ENCODE measurements around the gene RSU1.

Gene RSU1

DNA sequence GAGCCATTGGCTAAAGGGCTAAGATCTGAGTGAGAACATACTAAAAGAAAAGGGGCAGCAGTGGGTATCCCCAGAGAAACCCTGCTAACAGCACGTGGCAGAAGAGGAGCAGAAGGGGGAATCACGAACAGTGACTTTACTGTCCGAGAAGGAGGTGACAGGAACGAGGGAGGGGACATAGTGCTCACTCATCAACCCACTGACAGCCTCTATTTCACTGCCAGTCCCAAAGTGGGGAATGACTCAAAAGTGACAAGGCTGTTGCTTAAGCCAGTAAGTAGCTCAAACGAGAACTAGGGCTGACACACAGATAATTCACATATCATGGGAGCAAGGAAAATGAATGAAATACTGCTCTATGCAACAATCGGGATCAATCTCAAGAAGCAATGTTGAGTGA is 92.7 kb downstream of the RSU1 start:
- no peak for TF ChIP-seq POLR2A (IDR thresholded peaks at IDR 0.05; ENCODE audit: low read depth, low read length)
- FAIRE-seq (no peak), DNase-seq (ENCODE audit: insufficient read length, low spot score) (no peak)

DNA sequence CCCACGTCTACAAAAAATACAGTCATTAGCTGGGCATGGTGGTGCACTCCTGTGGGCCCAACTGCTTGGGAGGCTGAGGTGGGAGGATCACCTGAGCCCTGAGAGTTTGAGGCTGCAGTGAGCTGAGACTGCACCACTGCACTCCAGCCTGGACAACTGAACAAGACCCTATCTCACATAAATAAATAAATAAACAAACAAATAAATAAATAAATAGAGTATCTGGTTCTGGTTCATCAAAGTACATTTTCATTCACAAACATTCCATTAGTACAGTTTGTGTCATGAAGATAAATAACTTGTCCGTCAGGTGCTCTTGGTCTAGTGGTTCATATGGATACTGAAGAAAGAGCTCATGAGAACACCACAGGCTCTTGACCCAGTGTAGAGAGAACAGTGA is 96.4 kb downstream of the RSU1 start:
- TF ChIP-seq POLR2A (IDR thresholded peaks at IDR 0.05; ENCODE audit: low read depth, low read length), result no peak
- no peak for FAIRE-seq
- no peak for DNase-seq (ENCODE audit: insufficient read length, low spot score)

DNA sequence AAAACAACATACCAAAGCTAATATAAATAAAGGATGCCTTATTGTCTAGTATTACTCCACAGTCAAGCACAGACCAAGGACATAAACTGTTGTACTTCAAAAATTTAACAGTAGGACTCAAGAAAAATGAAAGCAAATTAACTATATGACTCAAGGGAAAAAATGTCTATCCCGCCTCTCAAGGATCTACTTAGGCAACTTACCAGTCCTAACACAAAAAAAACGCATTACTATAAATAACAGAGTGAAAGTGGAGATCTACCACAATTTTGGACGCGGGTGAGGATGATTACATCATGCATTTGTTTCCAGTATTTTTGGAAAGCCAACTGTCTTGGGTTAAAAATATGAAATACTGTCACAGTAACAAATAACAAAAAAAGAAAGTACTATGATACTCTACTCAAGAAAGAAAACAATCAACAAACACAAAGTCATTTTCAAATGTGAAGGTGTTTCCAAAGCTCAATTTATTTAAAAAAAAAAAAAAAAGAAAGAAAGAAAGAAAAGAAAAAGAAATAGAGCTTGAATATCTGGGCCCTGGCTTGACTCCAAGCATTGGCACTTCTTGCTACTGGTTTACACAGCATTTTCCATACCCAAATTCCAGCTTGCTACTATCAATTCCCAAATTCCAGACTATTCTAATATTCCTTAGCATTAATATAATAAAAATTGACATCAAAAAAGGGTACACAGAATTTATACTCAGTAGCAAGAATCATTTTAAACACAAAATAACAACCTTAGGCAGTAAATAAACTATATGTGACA is 99.4 kb downstream of the RSU1 start:
- no peak for TF ChIP-seq POLR2A (IDR thresholded peaks at IDR 0.05; ENCODE audit: low read depth, low read length)
- DNase-seq (ENCODE audit: insufficient read length, low spot score) (no peak), FAIRE-seq (no peak)

DNA sequence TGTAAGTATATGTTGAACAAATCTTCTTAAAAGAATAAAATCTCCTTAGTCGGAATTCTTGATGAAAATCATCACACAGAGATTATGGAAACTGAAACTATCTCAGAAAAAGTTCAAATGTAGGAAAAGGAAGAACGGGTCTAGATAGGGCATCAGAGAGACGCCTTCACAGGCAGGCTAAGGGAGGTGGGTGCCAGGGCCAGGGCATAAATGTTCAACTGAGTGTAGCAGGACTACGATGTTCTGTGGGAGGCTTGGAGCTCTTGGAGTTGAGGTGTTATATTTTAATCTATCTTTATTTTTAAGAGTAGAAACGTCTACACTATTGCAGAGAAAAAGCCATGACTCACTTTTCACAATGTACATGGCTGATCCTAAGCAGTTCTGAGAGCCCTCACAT is 101.2 kb downstream of the RSU1 start:
- TF ChIP-seq POLR2A (IDR thresholded peaks at IDR 0.05; ENCODE audit: low read depth, low read length), result no peak
- FAIRE-seq (no peak), DNase-seq (ENCODE audit: insufficient read length, low spot score) (no peak)

DNA sequence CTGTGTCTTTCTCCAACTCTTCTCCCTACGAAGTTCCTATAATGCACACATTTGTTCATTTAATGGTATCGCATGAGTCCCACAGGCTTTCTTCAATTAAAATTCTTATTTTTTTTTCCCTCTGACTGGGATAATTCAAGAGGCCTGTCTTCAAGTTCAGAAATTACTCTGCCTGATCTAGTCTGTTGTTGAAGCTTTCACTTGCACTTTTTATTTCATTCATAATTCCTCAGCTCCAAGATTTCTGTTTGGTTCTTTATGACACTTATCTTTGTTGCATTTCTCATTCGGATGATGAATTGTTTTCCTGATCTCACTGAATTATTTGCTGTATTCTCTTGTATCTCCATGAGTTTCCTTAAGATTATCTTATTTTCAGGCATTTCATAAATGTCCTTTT is 103.9 kb downstream of the RSU1 start:
- FAIRE-seq (no peak), DNase-seq (ENCODE audit: insufficient read length, low spot score) (no peak)
- TF ChIP-seq POLR2A (IDR thresholded peaks at IDR 0.05; ENCODE audit: low read depth, low read length), result no peak

DNA sequence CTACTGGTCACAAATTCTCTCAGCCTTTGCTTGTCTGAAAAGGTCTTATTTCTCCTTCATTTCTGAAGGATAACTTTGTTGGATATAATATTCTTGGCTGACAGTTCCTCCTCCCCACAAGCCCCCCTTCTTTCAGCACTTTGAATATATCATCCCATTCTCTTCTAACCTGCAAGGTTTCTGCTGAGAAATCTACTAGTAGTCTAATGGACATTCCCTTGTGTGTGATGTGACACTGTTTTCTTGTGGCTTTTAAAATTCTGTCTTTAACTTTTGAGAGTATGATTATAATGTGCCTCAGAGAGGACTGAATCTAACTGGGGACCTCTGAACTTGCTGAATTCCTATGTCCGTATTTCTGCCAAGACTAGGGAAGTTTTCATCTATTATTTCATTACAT is 104.3 kb downstream of the RSU1 start:
- no peak for TF ChIP-seq POLR2A (IDR thresholded peaks at IDR 0.05; ENCODE audit: low read depth, low read length)
- FAIRE-seq (no peak), DNase-seq (ENCODE audit: insufficient read length, low spot score) (no peak)

DNA sequence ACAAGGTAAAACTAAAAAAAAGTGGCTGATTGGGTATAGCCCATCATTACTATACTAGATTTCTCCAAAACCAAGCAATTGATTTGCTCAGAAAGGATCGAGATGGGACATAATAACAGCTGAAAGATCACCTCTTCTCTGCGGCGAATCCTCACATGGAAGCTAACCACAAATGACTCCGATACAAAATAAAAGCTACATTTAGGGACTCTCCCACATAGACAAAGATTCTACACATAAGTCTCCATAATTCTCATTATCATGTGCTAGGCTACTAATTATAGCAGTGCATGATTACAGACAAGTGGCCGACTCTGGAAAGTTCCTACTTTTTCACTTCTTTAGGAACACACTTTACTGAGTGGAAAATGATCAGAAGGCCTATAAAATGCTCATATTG is 116.9 kb downstream of the RSU1 start:
- no peak for FAIRE-seq

DNA sequence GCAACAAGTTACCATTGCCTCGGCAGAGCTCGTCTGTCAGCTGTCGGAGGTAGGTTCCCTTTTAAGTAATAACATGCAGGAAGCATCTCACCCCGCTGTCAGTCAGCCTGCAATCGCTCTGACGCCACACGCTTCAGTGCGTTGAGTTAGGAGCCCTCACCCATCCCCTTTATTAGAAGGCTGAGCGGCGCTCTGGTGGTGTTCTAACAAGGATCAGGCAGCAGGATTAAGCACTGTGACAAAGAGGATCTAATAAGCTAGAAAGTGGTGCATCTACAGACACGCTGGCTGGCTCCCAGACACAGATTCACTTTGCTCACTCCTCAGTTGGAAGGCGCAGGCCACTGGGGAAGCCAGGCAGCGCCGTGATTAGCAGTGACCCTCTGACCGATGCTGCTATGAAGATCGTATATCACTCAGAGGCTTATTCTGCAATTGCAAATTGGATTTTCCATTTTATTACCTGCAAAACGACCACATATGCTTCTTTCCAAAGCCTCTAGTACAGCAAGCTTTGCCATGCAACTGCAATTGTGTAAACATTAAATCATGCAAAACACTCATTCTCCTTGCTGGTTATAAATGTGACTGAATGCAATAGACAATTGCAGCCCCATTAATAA is 117.7 kb downstream of the RSU1 start:
- no peak for DNase-seq (ENCODE audit: insufficient read length, low spot score)
- FAIRE-seq, result no peak
- TF ChIP-seq POLR2A (IDR thresholded peaks at IDR 0.05; ENCODE audit: low read depth, low read length), result no peak

More for the DNA sequence above, 116.9 kb downstream of the RSU1 start:
- TF ChIP-seq POLR2A (IDR thresholded peaks at IDR 0.05; ENCODE audit: low read depth, low read length), result no peak
- no peak for DNase-seq (ENCODE audit: insufficient read length, low spot score)

DNA sequence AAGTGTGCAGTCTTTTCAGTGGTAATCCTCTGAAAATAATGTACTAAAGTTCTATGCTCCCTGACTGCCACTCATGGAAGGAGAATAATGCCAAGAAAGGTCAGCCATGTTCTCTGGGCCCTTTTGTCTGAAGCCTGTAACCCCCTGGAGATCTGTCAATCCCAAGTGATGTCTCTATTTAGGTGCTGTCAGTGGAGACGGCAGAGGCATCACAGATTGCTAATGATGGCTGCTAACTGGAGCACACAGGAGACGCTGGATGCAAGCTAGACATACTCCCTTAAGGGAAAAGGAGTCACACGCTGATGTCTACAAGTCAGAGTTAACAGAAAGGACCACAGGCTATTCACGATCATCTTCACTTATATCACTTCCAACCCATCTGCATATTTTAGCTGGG is 118.8 kb downstream of the RSU1 start:
- DNase-seq (ENCODE audit: insufficient read length, low spot score), result no peak
- no peak for TF ChIP-seq POLR2A (IDR thresholded peaks at IDR 0.05; ENCODE audit: low read depth, low read length)
- FAIRE-seq, result no peak

DNA sequence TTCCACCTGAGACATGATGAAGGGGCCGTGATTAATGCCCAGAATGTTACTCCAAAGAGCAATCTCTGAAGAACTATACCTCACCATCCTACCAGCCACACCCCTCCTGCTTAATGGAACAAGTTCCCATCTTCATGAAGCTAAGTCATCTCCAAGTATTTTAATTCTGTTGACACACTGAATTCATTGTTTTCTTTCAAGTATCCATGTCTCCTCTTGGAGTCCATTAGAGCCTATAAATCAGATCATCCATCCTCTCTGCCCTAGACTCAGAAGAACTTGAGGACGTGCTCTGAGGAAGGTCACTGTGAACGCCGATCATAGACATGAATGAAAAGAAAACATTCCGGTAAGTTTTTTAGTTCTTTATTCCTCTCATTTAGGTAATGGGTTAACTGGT is 126.8 kb downstream of the RSU1 start:
- DNase-seq (ENCODE audit: insufficient read length, low spot score), result no peak
- TF ChIP-seq POLR2A (IDR thresholded peaks at IDR 0.05; ENCODE audit: low read depth, low read length), result no peak
- no peak for FAIRE-seq

DNA sequence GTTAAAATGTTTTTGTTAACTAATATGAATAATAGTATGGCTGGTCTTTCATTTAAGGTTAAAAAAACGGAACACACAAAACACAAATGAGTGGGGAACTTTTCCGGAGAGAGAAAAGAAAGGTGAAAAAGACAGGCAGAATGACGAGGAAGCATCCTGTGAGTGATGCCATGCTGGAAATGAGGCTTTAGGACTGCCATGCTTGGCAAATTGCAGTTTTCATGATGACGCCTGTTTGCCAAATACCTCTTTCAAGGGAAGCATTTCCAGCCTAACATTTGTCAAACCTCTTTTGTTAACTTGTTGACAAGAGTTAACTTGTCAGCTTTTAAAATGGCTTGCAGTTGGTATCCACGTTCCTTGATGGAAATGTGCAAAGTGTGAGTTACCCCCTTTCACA is 127.5 kb downstream of the RSU1 start:
- DNase-seq (ENCODE audit: insufficient read length, low spot score) (no peak), FAIRE-seq (no peak)
- TF ChIP-seq POLR2A (IDR thresholded peaks at IDR 0.05; ENCODE audit: low read depth, low read length), result no peak

DNA sequence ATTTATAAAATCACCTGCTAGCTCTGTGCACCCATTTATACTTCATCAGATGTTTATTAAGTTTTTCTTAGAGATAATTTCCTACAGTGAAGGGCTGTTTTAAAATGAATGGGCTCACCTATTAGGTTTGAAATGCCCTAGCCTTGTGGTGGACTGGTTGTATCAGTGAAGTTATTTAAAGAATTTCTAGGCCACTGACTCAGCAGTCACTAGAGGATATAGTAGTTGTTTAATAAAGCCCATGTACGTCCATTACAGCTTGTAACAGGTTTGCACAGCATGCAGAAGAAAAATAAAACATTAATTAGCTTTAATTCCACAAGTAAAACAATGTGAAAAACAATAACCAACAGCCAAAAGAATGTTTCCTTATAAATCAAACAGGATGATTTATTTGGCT is 128.0 kb downstream of the RSU1 start:
- TF ChIP-seq POLR2A (IDR thresholded peaks at IDR 0.05; ENCODE audit: low read depth, low read length), result no peak
- no peak for DNase-seq (ENCODE audit: insufficient read length, low spot score)
- no peak for FAIRE-seq

DNA sequence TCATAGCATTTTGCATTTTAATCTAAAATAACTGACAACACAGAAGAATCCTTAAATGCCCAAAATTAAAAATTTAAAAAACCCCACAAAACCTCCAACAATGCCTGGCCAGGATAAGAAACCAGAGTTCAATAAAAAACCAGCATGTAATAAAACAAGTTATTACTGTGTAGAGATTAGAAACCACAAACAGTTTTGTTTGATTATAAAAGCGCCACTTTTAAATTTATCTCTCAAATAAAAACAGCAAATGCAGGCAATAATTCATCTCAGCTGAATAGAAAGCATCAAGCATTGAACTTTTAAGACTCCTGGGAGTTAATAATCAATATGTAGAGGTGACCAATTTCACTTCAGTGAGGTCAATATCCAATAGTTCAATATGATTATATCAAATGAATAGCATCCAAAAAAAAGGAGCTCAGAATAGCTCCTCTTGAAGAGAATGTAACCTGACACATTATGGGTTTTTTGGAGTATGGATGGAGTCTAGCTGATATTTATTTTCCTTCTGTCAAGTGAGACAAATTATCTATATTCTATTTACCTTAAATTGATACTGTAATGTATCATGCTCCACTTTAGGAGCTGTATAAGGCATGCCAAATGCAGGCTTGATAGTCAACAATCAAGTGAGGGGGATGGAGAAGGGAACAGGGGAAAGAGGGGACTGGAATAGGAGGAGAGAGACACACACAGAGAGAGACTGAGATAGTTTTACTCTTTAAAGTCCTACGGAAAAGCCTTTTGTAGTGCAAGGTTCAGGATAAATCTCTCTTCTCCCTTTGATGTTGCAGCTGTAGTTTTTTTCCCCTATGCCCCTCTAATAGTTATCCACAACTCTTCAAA is 130.9 kb downstream of the RSU1 start:
- FAIRE-seq, result no peak
- no peak for DNase-seq (ENCODE audit: insufficient read length, low spot score)
- no peak for TF ChIP-seq POLR2A (IDR thresholded peaks at IDR 0.05; ENCODE audit: low read depth, low read length)

DNA sequence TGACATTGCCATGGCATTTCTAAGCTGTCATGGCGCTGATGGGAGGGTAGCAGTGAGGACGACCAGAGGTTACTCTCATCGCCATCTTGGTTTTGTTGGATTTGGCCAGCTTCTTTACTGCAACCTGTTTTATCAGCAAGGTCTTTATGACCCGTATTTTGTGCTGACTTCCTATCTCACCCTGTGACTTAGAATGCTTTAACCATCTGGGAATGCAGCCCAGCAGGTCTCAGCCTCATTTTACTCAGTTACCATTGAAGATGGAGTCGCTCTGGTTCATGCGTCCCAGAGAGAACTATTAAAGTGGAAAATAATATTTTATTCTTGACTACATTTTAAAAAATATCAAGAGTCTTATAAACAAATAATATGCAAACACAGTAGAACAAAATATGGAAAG is 131.7 kb downstream of the RSU1 start:
- FAIRE-seq (no peak), DNase-seq (ENCODE audit: insufficient read length, low spot score) (no peak)
- no peak for TF ChIP-seq POLR2A (IDR thresholded peaks at IDR 0.05; ENCODE audit: low read depth, low read length)

Measured in H54 (cell line).